HCT116 (cell line): ENCODE measurements around the gene BLACAT1. TPM values are rescaled to one million over a fixed set of nuclear protein-coding genes. Genes with fewer than 3 reads are reported as not detected.

Experiments used
- ATAC-seq: fragments of 200-7000 bp; cut with Tn5 transposase; 2 replicates; pipeline ENCODE4 v1.9.1; 2020; ENCODE audit warnings: mild to moderate bottlenecking, moderate library complexity
- BruUV-seq: library from RNA; stranded (reverse); fragments of 400-500 nt; replicated peaks from 2 replicates; lab custom pipeline; 2021; lab: Mats Ljungman, UMichigan
- CTCF ChIA-PET: fragments of 300-600 bp; sonication (Branson Sonifier 250); formaldehyde crosslinking; loops from one replicate; lab custom pipeline; 2021; ENCODE audit warnings: antibody characterized with exemption; lab: Charles Lee
- POLR2A ChIA-PET: fragments of 300-600, 350-600 bp; sonication (Branson Sonifier 250); formaldehyde crosslinking; loops from one replicate; lab custom pipeline; 2021; ENCODE audit warnings: antibody characterized with exemption; lab: Charles Lee
- RAD21 ChIA-PET, 2 experiments: fragments of 300-600 bp; sonication (Branson Sonifier 250); formaldehyde crosslinking; loops; one replicate each; lab custom pipeline; 2023; ENCODE audit warnings: low total read pairs in 2 of 2; ENCODE audit not compliant: uncharacterized antibody in 2 of 2, unreplicated experiment in 2 of 2, low non-redundant PET in 1 of 2; lab: Charles Lee
- DNase-seq: peaks from one replicate; pipeline ENCODE4 v3.0.0-alpha.2; 2010; ENCODE audit warnings: low read depth, low spot score
- H2AFZ ChIP-seq: fragments of 200-600 bp; shearing (Covaris generic), sonication (generic); 2 replicates; pipeline ENCODE4 v1.6.1; 2017; ENCODE audit warnings: low read depth, mixed run types, mixed read lengths, antibody characterized with exemption, low read length; ENCODE audit not compliant: poor library complexity, severe bottlenecking
- H3K27ac ChIP-seq: 2 replicates; pipeline ENCODE4 v1.5.1; 2012; ENCODE audit warnings: low read depth, low read length
- H3K27me3 ChIP-seq: fragments of 200-600 bp; sonication (generic); 2 replicates; pipeline ENCODE4 v1.6.1; 2016; ENCODE audit warnings: mixed run types, low read length, mixed read lengths; ENCODE audit not compliant: insufficient read depth
- H3K36me3 ChIP-seq, 2 experiments: fragments of 200-500 bp in 1 of 2; fragments of 200-600 bp in 1 of 2; sonication (Bioruptor generic) in 1 of 2; sonication (generic) in 1 of 2; 2 replicates each; pipeline versions ENCODE4 v1.5.1 to v1.6.1; 2014 to 2016; ENCODE audit warnings: low read length in 2 of 2, inconsistent platforms in 1 of 2, mixed read lengths in 1 of 2, mixed run types in 1 of 2; ENCODE audit not compliant: insufficient read depth in 2 of 2, control insufficient read depth in 1 of 2
- H3K4me1 ChIP-seq, 2 experiments: fragments of 200-600 bp in 1 of 2; sonication (generic) in 1 of 2; 2 replicates each; pipeline versions ENCODE4 v1.5.1 to v1.6.1; 2012 to 2017; ENCODE audit warnings: low read length in 2 of 2, inconsistent platforms in 1 of 2, mild to moderate bottlenecking in 1 of 2, mixed read lengths in 1 of 2, mixed run types in 1 of 2, moderate library complexity in 1 of 2; ENCODE audit not compliant: insufficient read depth in 2 of 2, control insufficient read depth in 1 of 2
- H3K4me2 ChIP-seq: fragments of 200-600 bp; sonication (generic); 2 replicates; pipeline ENCODE4 v1.6.1; 2017; ENCODE audit warnings: mixed run types, low read length, mixed read lengths
- H3K4me3 ChIP-seq, 2 experiments: fragments of 200-600 bp in 1 of 2; sonication (generic) in 1 of 2; replicated peaks in 1 of 2; 2 replicates each; pipeline ENCODE4 v1.5.1; 2011 to 2016; ENCODE audit warnings: low read length in 2 of 2, control low read depth in 1 of 2, low read depth in 1 of 2, mild to moderate bottlenecking in 1 of 2, mixed read lengths in 1 of 2, mixed run types in 1 of 2
- H3K79me2 ChIP-seq: fragments of 200-600 bp; sonication (generic); 2 replicates; pipeline ENCODE4 v1.6.1; 2017; ENCODE audit warnings: mild to moderate bottlenecking, mixed run types, low read length, moderate library complexity, mixed read lengths; ENCODE audit not compliant: insufficient read depth
- H3K9ac ChIP-seq: fragments of 200-600 bp; sonication (generic); 2 replicates; pipeline ENCODE4 v1.6.1; 2016; ENCODE audit warnings: low read length, mixed read lengths
- H3K9me2 ChIP-seq: fragments of 200-600 bp; sonication (generic), shearing (Covaris generic); 2 replicates; pipeline ENCODE4 v1.6.1; 2017; ENCODE audit warnings: mixed run types, mild to moderate bottlenecking, moderate library complexity; ENCODE audit not compliant: insufficient read depth
- H3K9me3 ChIP-seq, 2 experiments: fragments of 200-500 bp in 1 of 2; fragments of 200-600 bp in 1 of 2; sonication (Bioruptor generic) in 1 of 2; sonication (generic) in 1 of 2; 2 replicates each; pipeline ENCODE4 v1.6.1; 2014 to 2017; ENCODE audit warnings: low read length in 2 of 2, mixed read lengths in 2 of 2, inconsistent platforms in 1 of 2, low read depth in 1 of 2, mild to moderate bottlenecking in 1 of 2, mixed run types in 1 of 2, moderate library complexity in 1 of 2; ENCODE audit not compliant: control insufficient read depth in 1 of 2, insufficient read depth in 1 of 2
- H4K20me1 ChIP-seq: fragments of 200-600 bp; sonication (generic), shearing (Covaris generic); 2 replicates; pipeline ENCODE4 v1.6.1; 2017; ENCODE audit warnings: mixed run types, mild to moderate bottlenecking, moderate library complexity; ENCODE audit not compliant: insufficient read depth
- CBX3 ChIP-seq: IDR thresholded peaks from 2 replicates; pipeline ENCODE4 v1.6.1; 2012; ENCODE audit warnings: low read depth
- CEBPB ChIP-seq: IDR thresholded peaks from 2 replicates; pipeline ENCODE4 v1.6.1; 2012; ENCODE audit warnings: low read depth
- CTCF ChIP-seq, 3 experiments: fragments of 200-600 bp in 1 of 3; sonication (generic) in 1 of 3; IDR thresholded peaks in 2 of 3; conservative IDR thresholded peaks in 1 of 3; 2 replicates each; pipeline ENCODE4 v1.5.1; 2012 to 2017; ENCODE audit warnings: low read depth in 2 of 3, low read length in 2 of 3, antibody characterized with exemption in 1 of 3, borderline replicate concordance in 1 of 3, control low read depth in 1 of 3, mild to moderate bottlenecking in 1 of 3, mixed read lengths in 1 of 3, mixed run types in 1 of 3, moderate library complexity in 1 of 3; ENCODE audit not compliant: insufficient read depth in 1 of 3
- EGR1 ChIP-seq: IDR thresholded peaks from 2 replicates; pipeline ENCODE4 v1.6.1; 2012; ENCODE audit warnings: low read depth
- ELF1 ChIP-seq: IDR thresholded peaks from 2 replicates; pipeline ENCODE4 v1.6.1; 2012; ENCODE audit warnings: low read depth, borderline replicate concordance
- EZH2 ChIP-seq: fragments of 200-600 bp; sonication (generic); IDR thresholded peaks from 2 replicates; pipeline ENCODE4 v1.6.1; 2017; ENCODE audit warnings: antibody characterized with exemption, mixed run types
- FOSL1 ChIP-seq: IDR thresholded peaks from 2 replicates; pipeline ENCODE4 v1.6.1; 2012; ENCODE audit warnings: low read depth
- JUND ChIP-seq: IDR thresholded peaks from 2 replicates; pipeline ENCODE4 v1.6.1; 2012
- MAX ChIP-seq: IDR thresholded peaks from 2 replicates; pipeline ENCODE4 v1.6.1; 2012
- POLR2A ChIP-seq: IDR thresholded peaks from 2 replicates; pipeline ENCODE4 v1.7.0; 2011; ENCODE audit warnings: borderline replicate concordance; ENCODE audit not compliant: insufficient read depth, insufficient read length; ENCODE audit errors: extremely low read depth
- POLR2AphosphoS5 ChIP-seq: IDR thresholded peaks from 2 replicates; pipeline ENCODE4 v1.6.1; 2011; ENCODE audit warnings: mild to moderate bottlenecking, low read depth, low read length, moderate library complexity
- RAD21 ChIP-seq: IDR thresholded peaks from 2 replicates; pipeline ENCODE4 v1.6.1; 2012; ENCODE audit warnings: low read depth, mild to moderate bottlenecking
- SIN3A ChIP-seq: IDR thresholded peaks from 2 replicates; pipeline ENCODE4 v1.6.1; 2012; ENCODE audit warnings: low read depth
- SP1 ChIP-seq: IDR thresholded peaks from 2 replicates; pipeline ENCODE4 v1.6.1; 2012; ENCODE audit warnings: low read depth
- TCF7L2 ChIP-seq: IDR thresholded peaks from 2 replicates; pipeline ENCODE4 v1.7.0; 2011; ENCODE audit warnings: borderline replicate concordance, inconsistent platforms; ENCODE audit not compliant: insufficient read depth, insufficient read length; ENCODE audit errors: extremely low read depth
- YY1 ChIP-seq: IDR thresholded peaks from 2 replicates; pipeline ENCODE4 v1.6.1; 2011; ENCODE audit warnings: low read length, low read depth, moderate library complexity, mild to moderate bottlenecking; ENCODE audit not compliant: insufficient replicate concordance; ENCODE audit errors: extremely low read depth
- ZFX ChIP-seq: fragments of 450-650 bp; IDR thresholded peaks from 2 replicates; pipeline ENCODE4 v1.6.1; 2017
- ZNF274 ChIP-seq: fragments of 200-500 bp; sonication (Bioruptor generic); IDR thresholded peaks from 2 replicates; pipeline ENCODE4 v1.6.1; 2014; ENCODE audit warnings: mild to moderate bottlenecking, low read depth, low read length, inconsistent platforms
- intact Hi-C: fragments of 100-400 bp; cut with micrococcal nuclease; formaldehyde crosslinking; loops from 2 replicates; pipeline ENCODE4 v1.10.0; 2022
- total RNA-seq: library from RNA; stranded (reverse); gene quantifications from one replicate; pipeline ENCODE4 v1.2.1, GENCODE V29; 2021; ENCODE audit not compliant: unreplicated experiment
- TF ChIP-seq, protein P1 (sequence below): IDR thresholded peaks from 2 replicates; pipeline ENCODE4 v1.6.1; 2012

The BLACAT1 gene
- total RNA-seq, 1 experiment from 2014 or later, result 3.9 TPM

DNA sequence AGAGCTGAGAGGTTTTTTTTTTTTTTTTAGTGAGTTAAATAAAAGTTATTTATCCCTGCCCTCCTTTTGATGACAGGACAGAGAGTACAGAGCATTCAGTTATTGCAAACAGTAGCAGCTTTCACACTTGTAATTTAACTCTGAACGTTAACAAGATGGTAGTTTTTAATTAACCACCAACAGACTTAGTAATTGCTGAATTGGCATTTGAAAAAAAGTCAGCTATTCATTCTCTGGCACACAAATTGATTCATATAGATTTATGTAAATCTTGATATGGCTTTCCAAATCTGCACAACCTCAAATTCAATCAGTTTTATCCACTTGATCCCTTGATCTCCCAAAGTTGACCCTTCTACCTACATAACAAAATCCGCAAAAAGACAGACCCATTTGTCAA is 34.9 kb downstream of the BLACAT1 start (continued):
- no peak for TF ChIP-seq ELF1
- no peak for TF ChIP-seq TCF7L2
- no peak for TF ChIP-seq ZNF274
- no peak for TF ChIP-seq CTCF (IDR thresholded peaks at IDR 0.05 in 2 of 3, conservative IDR thresholded peaks at IDR 0.05 in 1 of 3; ENCODE audit: borderline replicate concordance in 1 of 3, insufficient read depth in 1 of 3, low read depth in 2 of 3, low read length in 2 of 3)
- no peak for TF ChIP-seq POLR2A
- no peak for TF ChIP-seq MAX
- TF ChIP-seq YY1, result no peak

DNA sequence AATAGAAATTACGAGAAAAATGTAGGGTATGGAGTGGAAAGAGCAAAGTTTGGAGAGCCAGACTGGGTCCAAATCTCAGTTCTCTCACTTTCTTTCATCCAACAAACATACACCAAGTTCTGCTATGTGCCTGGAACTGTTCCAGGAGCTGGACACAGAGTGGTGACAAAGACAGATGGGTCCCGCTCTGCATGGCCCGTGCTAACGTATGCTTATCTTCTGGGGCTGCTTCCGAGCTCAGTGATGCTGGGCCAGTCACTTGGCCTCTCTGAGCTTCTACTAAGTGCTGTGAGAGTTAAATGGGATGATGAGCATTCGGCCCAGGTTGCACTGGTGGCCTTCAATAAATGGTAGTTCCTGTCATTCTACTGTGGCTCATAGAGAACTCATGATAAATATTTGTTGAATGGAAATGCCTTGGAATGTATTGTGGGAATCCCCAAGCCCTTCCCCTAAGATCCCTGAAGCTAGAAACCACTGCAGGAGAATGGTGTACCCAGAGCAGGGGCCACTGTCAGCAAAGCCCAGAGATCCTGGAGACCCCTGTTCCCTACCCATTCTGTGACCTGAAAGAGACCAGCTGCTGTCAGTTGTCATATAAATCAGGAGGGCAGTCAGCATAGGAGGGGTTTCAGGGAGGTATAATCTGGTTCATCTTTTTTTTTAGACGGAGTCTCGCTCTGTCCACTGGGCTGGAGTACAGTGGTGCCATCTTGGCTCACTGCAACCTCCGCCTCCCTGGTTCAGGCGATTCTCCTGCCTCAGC is 37.8 kb downstream of the BLACAT1 start:
- intact Hi-C loops, result no loop called here
- POLR2A ChIA-PET, result no interaction called here
- RAD21 ChIA-PET, result no interaction called here

More for the DNA sequence above, 37.8 kb downstream of the BLACAT1 start:
- TF ChIP-seq CEBPB (no peak), SIN3A (no peak), TCF7L2 (no peak), ELF1 (no peak), JUND (no peak), CBX3 (no peak), POLR2A (no peak), CTCF (IDR thresholded peaks at IDR 0.05 in 2 of 3, conservative IDR thresholded peaks at IDR 0.05 in 1 of 3; ENCODE audit: borderline replicate concordance in 1 of 3, insufficient read depth in 1 of 3, low read depth in 2 of 3, low read length in 2 of 3) (no peak), ZNF274 (no peak), EGR1 (no peak), MAX (no peak), ZFX (no peak), FOSL1 (no peak), EZH2 (no peak), SP1 (no peak), POLR2AphosphoS5 (no peak), YY1 (no peak), RAD21 (no peak)
- TF ChIP-seq, protein P1, sequence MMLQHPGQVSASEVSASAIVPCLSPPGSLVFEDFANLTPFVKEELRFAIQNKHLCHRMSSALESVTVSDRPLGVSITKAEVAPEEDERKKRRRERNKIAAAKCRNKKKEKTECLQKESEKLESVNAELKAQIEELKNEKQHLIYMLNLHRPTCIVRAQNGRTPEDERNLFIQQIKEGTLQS, result no peak
- TF ChIP-seq, all 23 proteins: peak for 0
- Histone ChIP-seq H3K27ac (no peak overlapping the region), H3K4me3 (no peak overlapping the region), H2AFZ (no peak overlapping the region), H3K9me3 (no peaks in the 10 kb centered on the region), H4K20me1 (no peaks in the 10 kb centered on the region), H3K4me1 (no peaks in the 10 kb centered on the region), H3K36me3 (no peaks in the 10 kb centered on the region), H3K9me2 (no peaks in the 10 kb centered on the region), H3K9ac (no peak overlapping the region), H3K4me2 (no peak overlapping the region), H3K79me2 (no peaks in the 10 kb centered on the region), H3K27me3 (0 out of 2 replicates have a peak, but pooled peaks cover 7% of the 10 kb centered on the region)
- DNase-seq (no peak), ATAC-seq (no peak)
- CTCF ChIA-PET, result interaction anchor here (1.7 kb wide), 1 partner anchor 13 kb away, joined by 6 read pairs; no protein-coding TSS in a partner anchor
- BruUV-seq, result no TSS peak
